ENCODE measurements around the gene SPOCD1. TPM values are rescaled to one million over a fixed set of nuclear protein-coding genes. Genes with fewer than 3 reads are reported as not detected.

SPOCD1 gene
- total RNA-seq, 1 donor from 2014 or later = not detected

DNA sequence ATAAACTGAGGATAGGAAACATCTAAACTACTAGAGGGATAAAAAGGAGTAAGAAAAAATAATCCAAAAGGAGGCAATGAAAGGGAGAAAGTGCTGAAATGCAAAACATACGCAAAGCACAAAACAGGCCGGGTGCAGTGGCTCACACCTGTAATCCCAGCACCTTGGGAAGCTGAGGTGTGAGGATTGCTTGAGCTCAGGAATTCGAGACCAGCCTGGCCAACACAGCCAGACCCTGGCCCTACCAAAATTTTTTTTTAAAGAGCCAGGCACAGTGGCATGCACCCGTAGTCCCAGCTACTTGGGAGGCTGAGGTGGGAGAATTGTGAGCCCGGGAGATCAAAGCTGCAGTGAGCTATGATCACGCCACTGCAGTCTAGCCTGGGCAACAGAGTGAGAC, 10.5 kb downstream of the SPOCD1 start:
- intact Hi-C loops (cut with DNase I) = no loop called here

DNA sequence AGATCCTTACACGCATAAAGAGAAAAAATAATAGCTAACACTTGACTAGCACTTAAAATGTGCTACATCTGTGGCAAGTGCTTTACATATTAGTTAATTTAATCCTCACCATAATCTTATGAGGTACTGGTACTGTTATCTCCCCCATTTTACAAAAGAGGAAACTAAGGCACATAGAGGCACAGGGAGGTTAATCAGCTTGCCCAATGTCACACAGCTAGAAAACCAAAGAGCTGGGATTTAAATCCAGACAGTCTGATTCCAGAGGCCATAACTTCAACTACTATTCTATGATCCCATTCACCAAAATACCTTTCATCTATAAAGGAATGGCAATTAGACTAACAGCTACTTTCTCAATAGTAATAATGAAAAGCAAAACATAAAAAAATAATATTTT, 11.7 kb downstream of the SPOCD1 start:
- DNase-seq (no peak), ATAC-seq (ENCODE audit: poor library complexity) (no peak)
- intact Hi-C loops (cut with DNase I) = no loop called here

More for the DNA sequence above, 10.5 kb downstream of the SPOCD1 start:
- DNase-seq = no peak
- no peak for ATAC-seq (ENCODE audit: poor library complexity)

DNA sequence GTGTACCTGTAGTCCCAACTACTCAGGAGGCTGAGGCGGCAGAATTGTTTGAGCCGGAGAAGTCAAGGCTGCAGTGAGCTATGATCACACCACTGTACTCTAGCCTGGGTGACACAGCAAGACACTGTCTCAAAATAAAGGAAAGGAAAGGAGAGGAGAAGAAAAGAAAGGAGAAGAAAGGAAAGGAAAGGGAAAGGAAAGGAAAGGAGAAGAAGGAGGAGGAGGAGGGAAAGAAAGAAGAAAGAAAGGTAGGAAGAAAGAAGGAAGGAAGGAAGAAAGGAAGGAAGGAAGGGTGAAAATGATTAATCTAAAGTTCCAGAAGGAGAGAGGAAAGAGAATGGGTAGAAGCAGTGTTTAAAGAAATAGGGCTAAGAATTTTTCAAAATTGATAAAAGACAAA, 12.2 kb downstream of the SPOCD1 start:
- DNase-seq (no peak), ATAC-seq (ENCODE audit: poor library complexity) (no peak)
- intact Hi-C loops (cut with DNase I) = no loop called here

DNA sequence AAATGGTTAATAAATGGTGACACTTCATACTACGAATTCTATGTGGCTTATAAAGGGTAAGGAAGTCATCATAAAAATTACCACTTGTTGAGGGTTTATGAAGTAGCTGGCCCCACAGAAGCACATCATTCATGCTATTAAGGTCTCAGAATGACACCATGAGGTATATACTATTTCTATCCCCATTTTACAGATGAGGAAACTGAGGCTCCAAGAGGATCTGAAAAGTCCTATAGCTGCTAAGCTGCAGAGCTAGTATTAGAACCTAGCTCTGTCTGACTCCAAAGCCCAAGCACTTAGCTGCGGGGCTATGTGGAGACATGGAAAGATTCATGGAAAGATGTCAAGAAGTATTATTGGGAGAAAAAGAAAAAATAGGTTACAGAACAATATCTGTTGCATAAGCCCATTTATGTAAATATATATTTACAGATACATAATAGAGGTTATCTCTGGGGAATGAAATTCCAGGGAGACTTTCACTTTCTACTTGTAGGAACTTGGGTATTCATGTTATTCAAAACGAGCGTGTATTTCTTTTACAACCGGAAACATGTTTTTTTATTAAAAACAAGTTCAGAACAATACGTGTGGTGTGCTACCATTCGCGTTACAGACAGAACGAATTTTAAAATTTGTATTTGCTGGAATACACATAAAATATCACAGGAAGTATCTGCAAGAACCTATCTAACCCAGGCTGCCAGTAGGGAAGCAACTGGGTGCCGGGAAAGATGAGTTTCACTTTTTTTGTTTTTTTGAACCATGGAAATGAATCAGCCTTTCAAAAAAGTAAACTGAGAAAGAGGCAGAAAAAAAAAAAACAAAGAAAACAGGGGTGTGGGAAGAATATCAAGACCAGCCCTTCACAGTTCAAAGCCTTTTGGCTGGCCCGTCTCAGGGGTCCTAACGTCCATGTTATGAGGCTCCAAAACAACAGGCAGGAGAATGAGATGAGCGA, 13.4 kb downstream of the SPOCD1 start:
- ATAC-seq (ENCODE audit: poor library complexity) (no peak), DNase-seq (no peak)
- intact Hi-C loops (cut with DNase I) = no loop called here

DNA sequence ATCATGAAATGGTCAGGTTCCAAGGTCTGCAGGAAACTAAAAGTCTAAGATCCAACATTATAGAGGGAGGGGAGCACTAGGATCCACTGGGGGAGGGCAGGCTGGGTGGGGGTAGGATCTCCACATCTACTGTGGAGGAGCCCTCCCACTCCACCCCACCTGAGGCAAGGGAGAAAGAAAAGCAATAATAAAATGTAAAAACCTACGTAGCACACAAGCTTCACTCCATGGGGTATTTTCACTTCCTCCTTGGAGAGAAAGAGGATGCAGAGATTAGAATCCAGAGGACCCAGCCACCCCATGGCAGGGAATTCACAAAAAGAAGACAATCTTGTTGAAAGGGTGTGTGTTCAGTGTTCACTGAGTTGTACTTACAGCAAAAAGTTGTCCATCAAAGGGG, 14.4 kb downstream of the SPOCD1 start:
- intact Hi-C loops (cut with DNase I) = no loop called here

DNA sequence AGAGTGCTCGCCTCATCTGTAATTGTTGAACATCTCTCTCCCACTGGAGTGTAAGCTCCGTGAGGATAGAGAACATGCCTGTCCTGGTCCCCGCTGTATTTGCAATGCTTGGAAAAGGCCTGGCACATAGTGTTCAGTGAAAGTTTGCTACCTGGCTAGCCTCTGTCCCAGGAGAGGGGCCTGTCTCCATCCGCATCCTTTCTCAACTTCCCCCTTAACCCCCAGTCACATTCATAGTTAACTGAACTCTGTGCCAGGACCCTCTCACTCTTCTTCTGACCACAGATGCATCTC, 15.2 kb downstream of the SPOCD1 start:
- intact Hi-C loops (cut with DNase I) = no loop called here
- DNase-seq = no peak
- no peak for ATAC-seq (ENCODE audit: poor library complexity)

More for the DNA sequence above, 14.4 kb downstream of the SPOCD1 start:
- ATAC-seq (ENCODE audit: poor library complexity) (no peak), DNase-seq (no peak)

- DNase-seq (no peak), ATAC-seq (ENCODE audit: poor library complexity) (no peak)
- intact Hi-C loops (cut with DNase I) = no loop called here
These were observed 15.7 kb downstream of the SPOCD1 start for GRCh38 chr1:31799895-31800673.

- no peak for ATAC-seq (ENCODE audit: poor library complexity)
- no peak for DNase-seq
- intact Hi-C loops (cut with DNase I) = no loop called here
These were observed 16.5 kb downstream of the SPOCD1 start for GRCh38 chr1:31799196-31799894.

GRCh38 chr1:31798433-31799195, 17.2 kb downstream of the SPOCD1 start:
- intact Hi-C loops (cut with DNase I) = no loop called here
- DNase-seq = no peak
- no peak for ATAC-seq (ENCODE audit: poor library complexity)

- intact Hi-C loops (cut with DNase I) = no loop called here
- ATAC-seq (ENCODE audit: poor library complexity) (no peak), DNase-seq (no peak)
These were observed 17.8 kb downstream of the SPOCD1 start for GRCh38 chr1:31798086-31798432.

DNA sequence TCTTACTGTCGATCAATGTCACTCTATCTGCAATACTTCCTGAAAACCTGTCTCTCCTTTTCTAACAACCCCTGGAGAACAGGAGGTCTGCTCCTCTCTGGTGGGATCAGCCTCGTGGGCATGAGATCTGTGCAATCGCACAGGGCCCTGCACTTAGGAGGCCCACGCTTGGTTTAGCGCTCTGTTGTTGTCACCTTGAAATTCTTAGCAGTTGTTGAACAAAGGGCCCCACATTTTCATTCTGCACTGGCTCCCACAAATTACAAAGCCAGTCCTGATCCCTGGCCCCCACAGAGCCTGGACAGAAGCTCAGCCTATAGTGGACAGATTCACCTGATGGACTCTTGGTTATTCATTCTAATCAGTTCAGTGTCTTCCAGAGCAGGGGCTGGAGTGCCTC, 18.6 kb downstream of the SPOCD1 start:
- intact Hi-C loops (cut with DNase I) = no loop called here
- ATAC-seq (ENCODE audit: poor library complexity) (no peak), DNase-seq (no peak)

DNA sequence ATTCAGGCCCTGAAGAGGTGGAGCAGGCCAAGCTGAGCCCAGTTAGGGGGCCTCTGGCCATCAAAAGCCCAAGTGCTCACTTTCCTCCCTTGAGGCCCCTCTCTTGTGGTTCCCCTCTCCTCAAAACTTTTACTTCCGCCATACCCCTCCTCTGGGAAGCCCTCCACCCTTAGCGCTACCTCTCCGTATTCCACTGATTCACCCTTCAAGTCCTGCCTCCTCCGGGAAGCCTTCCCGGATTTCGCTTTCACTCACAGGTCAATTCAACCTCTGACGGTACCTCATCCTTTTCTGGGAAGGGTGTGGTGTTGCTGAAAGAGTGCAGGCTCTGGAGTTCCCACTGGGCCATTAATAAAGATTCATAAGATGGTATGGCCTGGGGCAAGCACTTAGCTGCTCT, 19.1 kb downstream of the SPOCD1 start:
- ATAC-seq (ENCODE audit: poor library complexity) (no peak), DNase-seq (no peak)
- intact Hi-C loops (cut with DNase I) = no loop called here

GRCh38 chr1:31795801-31796621, 19.8 kb downstream of the SPOCD1 start:
- intact Hi-C loops (cut with DNase I) = no loop called here
- DNase-seq (no peak), ATAC-seq (ENCODE audit: poor library complexity) (no peak)

DNA sequence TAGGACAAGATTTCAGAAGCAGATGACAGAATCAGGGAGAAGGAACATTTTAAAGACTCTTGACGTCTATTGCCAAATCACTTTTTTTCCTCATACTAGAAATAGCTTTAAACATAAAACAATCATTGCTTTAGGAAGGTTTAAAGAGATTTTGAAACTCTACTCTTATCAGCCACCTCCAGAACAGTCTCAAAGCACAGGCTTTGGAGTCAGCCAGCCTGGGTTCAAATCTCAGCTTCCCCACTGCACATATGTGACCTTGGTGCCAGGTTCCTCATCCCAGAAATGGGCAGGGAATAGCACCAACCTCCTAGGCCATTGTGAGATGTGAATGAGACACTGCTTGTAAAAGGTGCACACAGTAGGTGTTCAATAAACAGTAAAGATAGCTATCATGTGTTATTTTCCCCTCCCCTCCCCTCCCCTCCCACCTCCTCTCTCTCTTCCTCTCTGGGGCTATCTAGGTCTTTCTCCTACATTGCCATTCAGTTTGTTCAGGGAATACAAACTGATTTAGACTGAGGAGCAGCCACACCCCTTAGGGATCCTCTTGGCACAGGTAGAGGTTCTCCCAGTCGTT, 20.6 kb downstream of the SPOCD1 start:
- intact Hi-C loops (cut with DNase I) = no loop called here
- DNase-seq (no peak), ATAC-seq (ENCODE audit: poor library complexity) (no peak)

DNA sequence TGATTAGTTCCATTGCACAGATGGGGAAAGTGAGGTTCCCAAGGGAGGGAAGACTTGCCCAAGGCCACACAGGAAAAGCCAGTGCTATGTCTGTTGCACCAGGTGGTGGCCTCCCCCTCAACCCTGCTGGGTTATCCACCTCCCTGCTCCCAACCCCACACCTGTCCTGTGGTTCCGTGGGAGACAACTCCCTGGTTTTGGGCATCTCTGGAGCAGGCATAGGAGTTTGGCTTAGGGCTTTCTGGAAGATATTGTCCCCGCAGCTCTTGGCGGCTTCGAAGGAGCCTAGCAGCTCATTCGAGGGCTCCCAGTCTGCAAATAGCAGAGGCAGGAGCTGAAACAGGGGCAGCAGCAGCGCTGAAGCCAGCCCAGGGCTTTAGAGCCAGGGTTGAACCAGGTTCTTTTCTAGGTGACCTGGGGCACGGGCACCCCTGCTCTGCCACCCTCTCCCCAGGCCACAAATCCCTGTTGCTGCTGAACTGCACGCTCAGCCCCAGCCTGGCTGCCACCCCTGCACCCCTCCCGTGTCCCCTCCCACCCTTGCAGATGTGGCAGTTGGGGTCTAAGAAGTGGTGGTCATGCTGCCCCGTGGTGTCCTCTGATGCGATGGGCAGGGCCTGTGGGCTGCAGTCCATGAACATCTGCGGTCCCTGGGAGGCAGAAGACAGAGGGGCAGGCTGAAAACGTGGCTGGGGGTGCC, 22.1 kb downstream of the SPOCD1 start:
- DNase-seq = no peak
- intact Hi-C loops (cut with DNase I) = no loop called here
- ATAC-seq (ENCODE audit: poor library complexity) = no peak

- intact Hi-C loops (cut with DNase I) = no loop called here
- no peak for DNase-seq
- no peak for ATAC-seq (ENCODE audit: poor library complexity)
These were observed 22.7 kb downstream of the SPOCD1 start for GRCh38 chr1:31793086-31793485.

DNA sequence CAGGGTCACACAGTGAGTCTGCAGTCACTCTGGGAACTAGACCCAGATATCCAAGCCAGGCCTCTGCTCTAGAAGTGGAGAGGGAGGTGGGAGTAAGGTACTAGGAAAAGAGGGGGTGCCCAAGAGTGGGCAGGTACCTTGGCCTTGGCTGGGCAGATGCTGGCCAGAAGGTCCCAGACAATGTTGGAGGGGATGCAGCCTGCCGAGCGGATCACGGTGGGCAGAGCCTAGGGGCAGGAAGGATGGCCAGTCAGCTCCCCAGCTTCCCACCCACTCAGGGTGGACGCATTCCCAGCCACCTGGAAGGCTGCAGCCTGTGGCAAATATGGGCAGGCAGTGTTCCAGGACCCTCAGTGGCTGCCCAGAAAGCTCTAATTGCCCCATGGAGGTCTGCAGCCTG, 23.3 kb downstream of the SPOCD1 start:
- DNase-seq = no peak
- intact Hi-C loops (cut with DNase I) = no loop called here

More for the DNA sequence above, 23.3 kb downstream of the SPOCD1 start:
- no peak for ATAC-seq (ENCODE audit: poor library complexity)
